NB4 (cell line): ENCODE measurements around the gene LCNL1.
A peak's percentile ranks its signal among the peaks of the same experiment; 100 is the strongest.

Experiments
- CTCF ChIP-seq: IDR thresholded peaks from one replicate; pipeline ENCODE4 v1.5.1; 2012; ENCODE audit warnings: low read depth, low read length
- MAX ChIP-seq: IDR thresholded peaks from 2 replicates; pipeline ENCODE4 v1.6.1; 2011; ENCODE audit warnings: low read depth, low read length
- MYC ChIP-seq: IDR thresholded peaks from 2 replicates; pipeline ENCODE4 v1.6.1; 2011; ENCODE audit warnings: low read depth, low read length
- POLR2A ChIP-seq: IDR thresholded peaks from 2 replicates; pipeline ENCODE4 v1.6.1; 2011; ENCODE audit warnings: mild to moderate bottlenecking; ENCODE audit not compliant: insufficient read length; ENCODE audit errors: extremely low read depth

GRCh38 chr9:136991993-136992818 is 9.4 kb downstream of the LCNL1 start, which contains the start of gene PAXX:
- TF ChIP-seq CTCF (no peak), POLR2A (peak; percentile 69), MYC (no peak; the same call in 1 of the 2 replicates), MAX (peak; percentile 68)
